Panc1 (cell line): ENCODE measurements around the gene OOSP4B.

Experiments
- POLR2AphosphoS5 ChIP-seq: IDR thresholded peaks from 2 replicates; pipeline ENCODE4 v1.6.1; 2012; ENCODE audit warnings: mild to moderate bottlenecking, low read depth, low read length, moderate library complexity
- TF ChIP-seq, protein P1 (sequence below): fragments of 450-650 bp; IDR thresholded peaks from 2 replicates; pipeline ENCODE4 v1.5.1; 2017; ENCODE audit warnings: mild to moderate bottlenecking

GRCh38 chr11:60005360-60005759, 11.6 kb upstream of the OOSP4B start:
- TF ChIP-seq, protein P1, sequence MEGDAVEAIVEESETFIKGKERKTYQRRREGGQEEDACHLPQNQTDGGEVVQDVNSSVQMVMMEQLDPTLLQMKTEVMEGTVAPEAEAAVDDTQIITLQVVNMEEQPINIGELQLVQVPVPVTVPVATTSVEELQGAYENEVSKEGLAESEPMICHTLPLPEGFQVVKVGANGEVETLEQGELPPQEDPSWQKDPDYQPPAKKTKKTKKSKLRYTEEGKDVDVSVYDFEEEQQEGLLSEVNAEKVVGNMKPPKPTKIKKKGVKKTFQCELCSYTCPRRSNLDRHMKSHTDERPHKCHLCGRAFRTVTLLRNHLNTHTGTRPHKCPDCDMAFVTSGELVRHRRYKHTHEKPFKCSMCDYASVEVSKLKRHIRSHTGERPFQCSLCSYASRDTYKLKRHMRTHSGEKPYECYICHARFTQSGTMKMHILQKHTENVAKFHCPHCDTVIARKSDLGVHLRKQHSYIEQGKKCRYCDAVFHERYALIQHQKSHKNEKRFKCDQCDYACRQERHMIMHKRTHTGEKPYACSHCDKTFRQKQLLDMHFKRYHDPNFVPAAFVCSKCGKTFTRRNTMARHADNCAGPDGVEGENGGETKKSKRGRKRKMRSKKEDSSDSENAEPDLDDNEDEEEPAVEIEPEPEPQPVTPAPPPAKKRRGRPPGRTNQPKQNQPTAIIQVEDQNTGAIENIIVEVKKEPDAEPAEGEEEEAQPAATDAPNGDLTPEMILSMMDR = no peak
- no peak for TF ChIP-seq POLR2AphosphoS5
